GM21717 (cell line): Measurements from ENCODE around the gene TMEM178B.
"Not testable (repeated sequence)": the region's sequence is repeated elsewhere in the genome, so short reads cannot be mapped to it uniquely, and the experiment has no call there.

Experiments used
- ATAC-seq: cut with Tn5 transposase; IDR thresholded peaks from one replicate; pipeline ENCODE4 v1.9.1; 2021; ENCODE audit warnings: mild to moderate bottlenecking, moderate library complexity; ENCODE audit not compliant: unreplicated experiment

TMEM178B gene

GRCh38 chr7:141142058-141142457 lies 68.2 kb downstream of the TMEM178B start:
- ATAC-seq, result no peak

- ATAC-seq, result no peak
Measured at GRCh38 chr7:141144921-141145629, 71.2 kb downstream of the TMEM178B start.

GRCh38 chr7:141145630-141145982 lies 71.7 kb downstream of the TMEM178B start:
- ATAC-seq, result no peak

- ATAC-seq, result no peak
Measured at GRCh38 chr7:141147482-141147881, 73.6 kb downstream of the TMEM178B start.

GRCh38 chr7:141150465-141150864 lies 76.6 kb downstream of the TMEM178B start:
- ATAC-seq, result no peak

- no peak for ATAC-seq
Measured at GRCh38 chr7:141151746-141152145, 77.9 kb downstream of the TMEM178B start.

- ATAC-seq, result no peak
Measured at GRCh38 chr7:141153231-141153630, 79.4 kb downstream of the TMEM178B start.

GRCh38 chr7:141154131-141154732 lies 80.4 kb downstream of the TMEM178B start:
- no peak for ATAC-seq

GRCh38 chr7:141156407-141156806 lies 82.5 kb downstream of the TMEM178B start:
- no peak for ATAC-seq

GRCh38 chr7:141157138-141157765 lies 83.4 kb downstream of the TMEM178B start:
- ATAC-seq, result no peak

GRCh38 chr7:141158561-141158960 lies 84.7 kb downstream of the TMEM178B start:
- no peak for ATAC-seq

GRCh38 chr7:141160246-141160860 lies 86.5 kb downstream of the TMEM178B start:
- ATAC-seq, result no peak

- ATAC-seq, result no peak
Measured at GRCh38 chr7:141161550-141162535, 88.0 kb downstream of the TMEM178B start.

GRCh38 chr7:141165521-141165920 lies 91.7 kb downstream of the TMEM178B start:
- ATAC-seq, result no peak

- ATAC-seq, result no peak
Measured at GRCh38 chr7:141166926-141167325, 93.1 kb downstream of the TMEM178B start.

GRCh38 chr7:141167381-141167964 lies 93.6 kb downstream of the TMEM178B start:
- no peak for ATAC-seq

GRCh38 chr7:141169157-141169556 lies 95.3 kb downstream of the TMEM178B start:
- not testable (repeated sequence) for ATAC-seq

GRCh38 chr7:141175728-141176127 lies 101.9 kb downstream of the TMEM178B start:
- ATAC-seq, result not testable (repeated sequence)

- not testable (repeated sequence) for ATAC-seq
Measured at GRCh38 chr7:141177120-141177519, 103.3 kb downstream of the TMEM178B start.

GRCh38 chr7:141178486-141179135 lies 104.7 kb downstream of the TMEM178B start:
- ATAC-seq, result no peak
